ENCODE data around the gene RHOF.

Gene RHOF

GRCh38 chr12:121781484-121781997 lies 11.9 kb downstream of the RHOF start:
- Histone ChIP-seq H2BK5ac (ENCODE audit: low read depth, low read length, poor library complexity) (no peak overlapping the region), H2BK120ac (ENCODE audit: insufficient read depth, low read length, poor library complexity) (no peak overlapping the region), H3K4me1 (ENCODE audit: control insufficient read depth in 1 of 2, insufficient read depth in 2 of 2, low read length in 2 of 2) (peaks cover 0 to 3% of the 10 kb centered on the region in 2 experiments), H3K9me3 (ENCODE audit: insufficient read depth, low read depth, low read length) (peaks cover 2% of the 10 kb centered on the region), H3K36me3 (ENCODE audit: control insufficient read depth in 1 of 2, insufficient read depth in 2 of 2, low read length in 2 of 2) (peaks cover 8 to 15% of the 10 kb centered on the region in 2 experiments), H4K91ac (ENCODE audit: low read depth, low read length) (no peak overlapping the region), H3K79me1 (ENCODE audit: low read length) (no peaks in the 10 kb centered on the region), H3K9ac (ENCODE audit: low read length) (no peak overlapping the region), H3K4me3 (ENCODE audit: low read depth, low read length) (no peak overlapping the region), H3K27ac (ENCODE audit: low read depth, low read length) (no peak overlapping the region), H3K4me2 (ENCODE audit: low read length) (no peak overlapping the region), H3K4ac (ENCODE audit: low read depth, low read length) (no peak overlapping the region), H3K18ac (ENCODE audit: low read length) (no peak overlapping the region), H2AFZ (ENCODE audit: insufficient read depth, low read length, poor library complexity) (no peak overlapping the region), H2BK12ac (ENCODE audit: low read length) (no peak overlapping the region), H4K12ac (ENCODE audit: low read depth, low read length) (no peak overlapping the region), H3K14ac (ENCODE audit: low read length) (no peak overlapping the region), H3K79me2 (ENCODE audit: control insufficient read depth, insufficient read depth, low read length, poor library complexity) (no peaks in the 10 kb centered on the region), H2AK5ac (ENCODE audit: low read length) (no peak overlapping the region), H4K8ac (ENCODE audit: low read depth, low read length) (no peak overlapping the region), H3K27me3 (ENCODE audit: insufficient read depth, low read length) (no peaks in the 10 kb centered on the region), H3K23ac (ENCODE audit: low read length) (no peak overlapping the region)
- WGBS (ENCODE audit: extremely low coverage, insufficient coverage, insufficient read length) = no CpG with 5 or more reads among the region's 12 CpGs
- no peak for DNase-seq

DNA sequence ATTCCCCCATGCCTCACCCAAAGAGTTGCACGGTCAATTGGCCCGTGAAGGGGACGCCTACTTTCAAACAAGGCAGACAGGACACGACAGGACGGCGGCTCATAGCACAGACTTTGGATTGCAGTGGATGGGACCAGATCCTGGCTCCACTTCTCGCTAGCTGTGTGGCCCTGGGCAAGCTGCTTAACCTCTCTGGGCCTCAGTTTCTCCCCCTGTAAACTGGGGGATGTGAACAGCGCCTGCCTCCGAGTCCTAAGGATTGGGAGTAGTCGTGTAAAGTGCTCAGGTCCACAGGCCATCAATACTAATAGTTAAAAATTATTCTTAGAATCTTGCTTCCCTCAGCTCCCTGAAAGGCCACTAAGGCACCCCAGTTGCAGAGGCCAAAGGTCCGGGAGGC lies 13.1 kb downstream of the RHOF start:
- no peak overlapping the region for H4K91ac ChIP-seq (ENCODE audit: low read depth, low read length)
- no peak overlapping the region for H3K23ac ChIP-seq (ENCODE audit: low read length)
- H4K12ac ChIP-seq (ENCODE audit: low read depth, low read length) = no peak overlapping the region
- no peak overlapping the region for H3K18ac ChIP-seq (ENCODE audit: low read length)
- H3K14ac ChIP-seq (ENCODE audit: low read length) = no peak overlapping the region
- H3K4me3 ChIP-seq (ENCODE audit: low read depth, low read length) = no peak overlapping the region
- peaks cover 2% of the 10 kb centered on the region for H3K9me3 ChIP-seq (ENCODE audit: insufficient read depth, low read depth, low read length)
- no peak overlapping the region for H3K4ac ChIP-seq (ENCODE audit: low read depth, low read length)
- H3K36me3 ChIP-seq (ENCODE audit: control insufficient read depth in 1 of 2, insufficient read depth in 2 of 2, low read length in 2 of 2) = peaks cover 8 to 20% of the 10 kb centered on the region in 2 experiments
- H2BK5ac ChIP-seq (ENCODE audit: low read depth, low read length, poor library complexity) = no peak overlapping the region
- no peak overlapping the region for H3K27ac ChIP-seq (ENCODE audit: low read depth, low read length)
- peaks cover 1% of the 10 kb centered on the region for H3K79me1 ChIP-seq (ENCODE audit: low read length)
- H4K8ac ChIP-seq (ENCODE audit: low read depth, low read length) = no peak overlapping the region
- H3K27me3 ChIP-seq (ENCODE audit: insufficient read depth, low read length) = no peaks in the 10 kb centered on the region
- no CpG with 5 or more reads among the region's 11 CpGs for WGBS (ENCODE audit: extremely low coverage, insufficient coverage, insufficient read length)
- DNase-seq = no peak
- H2AK5ac ChIP-seq (ENCODE audit: low read length) = no peak overlapping the region
- H2BK12ac ChIP-seq (ENCODE audit: low read length) = no peak overlapping the region
- H3K79me2 ChIP-seq (ENCODE audit: control insufficient read depth, insufficient read depth, low read length, poor library complexity) = no peaks in the 10 kb centered on the region
- H2BK120ac ChIP-seq (ENCODE audit: insufficient read depth, low read length, poor library complexity) = no peak overlapping the region
- no peak overlapping the region for H2AFZ ChIP-seq (ENCODE audit: insufficient read depth, low read length, poor library complexity)
- peaks cover 0 to 1% of the 10 kb centered on the region in 2 experiments for H3K4me1 ChIP-seq (ENCODE audit: control insufficient read depth in 1 of 2, insufficient read depth in 2 of 2, low read length in 2 of 2)
- no peak overlapping the region for H3K9ac ChIP-seq (ENCODE audit: low read length)
- H3K4me2 ChIP-seq (ENCODE audit: low read length) = no peak overlapping the region

- H3K18ac ChIP-seq (ENCODE audit: low read length) = no peak overlapping the region
- peak in 1 of 2 donors; percentile 17 for DNase-seq
- H4K91ac ChIP-seq (ENCODE audit: low read depth, low read length) = no peak overlapping the region
- H4K8ac ChIP-seq (ENCODE audit: low read depth, low read length) = no peak overlapping the region
- peaks cover 4 to 10% of the 10 kb centered on the region in 2 experiments for H3K4me1 ChIP-seq (ENCODE audit: control insufficient read depth in 1 of 2, insufficient read depth in 2 of 2, low read length in 2 of 2)
- no peak overlapping the region for H2AFZ ChIP-seq (ENCODE audit: insufficient read depth, low read length, poor library complexity)
- H4K12ac ChIP-seq (ENCODE audit: low read depth, low read length) = no peak overlapping the region
- no peak overlapping the region for H2AK5ac ChIP-seq (ENCODE audit: low read length)
- H2BK12ac ChIP-seq (ENCODE audit: low read length) = no peak overlapping the region
- no peak overlapping the region for H3K4me3 ChIP-seq (ENCODE audit: low read depth, low read length)
- no peak overlapping the region for H3K14ac ChIP-seq (ENCODE audit: low read length)
- H3K4me2 ChIP-seq (ENCODE audit: low read length) = no peak overlapping the region
- no peak overlapping the region for H3K23ac ChIP-seq (ENCODE audit: low read length)
- H2BK5ac ChIP-seq (ENCODE audit: low read depth, low read length, poor library complexity) = no peak overlapping the region
- no peak overlapping the region for H3K27ac ChIP-seq (ENCODE audit: low read depth, low read length)
- peaks cover 4% of the 10 kb centered on the region for H3K79me1 ChIP-seq (ENCODE audit: low read length)
- no CpG with 5 or more reads among the region's 17 CpGs for WGBS (ENCODE audit: extremely low coverage, insufficient coverage, insufficient read length)
- no peak overlapping the region for H3K4ac ChIP-seq (ENCODE audit: low read depth, low read length)
- H3K79me2 ChIP-seq (ENCODE audit: control insufficient read depth, insufficient read depth, low read length, poor library complexity) = no peaks in the 10 kb centered on the region
- H3K9ac ChIP-seq (ENCODE audit: low read length) = no peak overlapping the region
- H2BK120ac ChIP-seq (ENCODE audit: insufficient read depth, low read length, poor library complexity) = no peak overlapping the region
- no peaks in the 10 kb centered on the region for H3K27me3 ChIP-seq (ENCODE audit: insufficient read depth, low read length)
- peaks cover 8 to 20% of the 10 kb centered on the region in 2 experiments for H3K36me3 ChIP-seq (ENCODE audit: control insufficient read depth in 1 of 2, insufficient read depth in 2 of 2, low read length in 2 of 2)
- H3K9me3 ChIP-seq (ENCODE audit: insufficient read depth, low read depth, low read length) = peaks cover 2% of the 10 kb centered on the region
Observed at GRCh38 chr12:121779422-121779895, 14.0 kb downstream of the RHOF start.

DNA sequence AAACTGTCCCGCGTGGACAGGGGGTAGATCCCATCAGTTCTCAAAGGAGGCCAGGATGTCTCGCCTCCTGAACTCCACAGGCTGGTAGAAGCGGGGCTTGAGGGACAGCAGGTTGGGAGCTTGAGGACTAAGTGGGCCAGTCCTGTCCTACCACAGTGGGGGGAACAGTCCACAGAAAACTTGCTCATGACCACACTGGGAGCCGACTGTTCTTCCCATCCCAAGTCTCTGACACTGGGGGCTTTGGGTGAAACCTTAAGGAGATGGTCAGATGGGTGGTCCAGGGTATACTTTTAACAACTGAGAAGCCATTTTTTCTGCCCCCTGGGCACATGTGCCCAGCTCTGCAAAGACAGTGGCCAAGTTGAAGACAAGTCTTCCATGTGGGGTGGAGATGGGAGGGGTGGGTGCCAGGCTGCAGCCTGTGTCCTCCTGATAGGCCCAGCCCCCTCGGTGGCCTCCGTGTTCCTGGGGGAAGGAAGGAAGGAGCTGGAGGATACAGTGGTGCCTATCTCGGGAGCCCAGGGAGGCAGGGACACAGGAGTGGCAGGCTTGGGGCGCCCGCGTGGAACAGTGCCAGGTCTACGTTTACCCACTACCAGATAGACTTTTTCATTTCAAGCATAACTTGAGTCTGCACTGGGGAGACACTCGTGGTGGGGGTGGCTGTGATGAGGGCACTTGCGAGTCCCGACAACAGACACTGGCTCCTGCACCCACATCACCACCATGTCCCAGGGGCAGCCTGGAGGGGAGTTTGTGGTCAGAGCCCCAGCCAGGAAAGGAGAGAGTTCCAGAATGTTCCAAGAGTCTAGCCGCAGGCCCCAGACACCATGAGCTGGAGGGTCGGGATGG lies 14.7 kb downstream of the RHOF start:
- no peak overlapping the region for H2BK120ac ChIP-seq (ENCODE audit: insufficient read depth, low read length, poor library complexity)

More for the DNA sequence above, 14.7 kb downstream of the RHOF start:
- Histone ChIP-seq H3K27me3 (ENCODE audit: insufficient read depth, low read length) (no peaks in the 10 kb centered on the region), H3K9me3 (ENCODE audit: insufficient read depth, low read depth, low read length) (peaks cover 2% of the 10 kb centered on the region), H3K4me2 (ENCODE audit: low read length) (no peak overlapping the region), H2AFZ (ENCODE audit: insufficient read depth, low read length, poor library complexity) (no peak overlapping the region), H3K9ac (ENCODE audit: low read length) (no peak overlapping the region), H3K4me1 (ENCODE audit: control insufficient read depth in 1 of 2, insufficient read depth in 2 of 2, low read length in 2 of 2) (peaks cover 5 to 10% of the 10 kb centered on the region in 2 experiments), H4K8ac (ENCODE audit: low read depth, low read length) (no peak overlapping the region), H2BK5ac (ENCODE audit: low read depth, low read length, poor library complexity) (no peak overlapping the region), H3K79me2 (ENCODE audit: control insufficient read depth, insufficient read depth, low read length, poor library complexity) (no peaks in the 10 kb centered on the region), H4K12ac (ENCODE audit: low read depth, low read length) (no peak overlapping the region), H3K4me3 (ENCODE audit: low read depth, low read length) (no peak overlapping the region), H2AK5ac (ENCODE audit: low read length) (no peak overlapping the region), H3K23ac (ENCODE audit: low read length) (no peak overlapping the region), H2BK12ac (ENCODE audit: low read length) (no peak overlapping the region), H3K14ac (ENCODE audit: low read length) (no peak overlapping the region), H3K18ac (ENCODE audit: low read length) (no peak overlapping the region), H3K79me1 (ENCODE audit: low read length) (peaks cover 4% of the 10 kb centered on the region), H3K4ac (ENCODE audit: low read depth, low read length) (no peak overlapping the region), H3K36me3 (ENCODE audit: control insufficient read depth in 1 of 2, insufficient read depth in 2 of 2, low read length in 2 of 2) (peaks cover 8 to 20% of the 10 kb centered on the region in 2 experiments), H4K91ac (ENCODE audit: low read depth, low read length) (no peak overlapping the region), H3K27ac (ENCODE audit: low read depth, low read length) (no peak overlapping the region)
- peak; percentile 26 to 59 for DNase-seq
- WGBS (ENCODE audit: extremely low coverage, insufficient coverage, insufficient read length) = no CpG with 5 or more reads among the region's 17 CpGs

Measured in trophoblast cell (in vitro differentiated cells and primary cell).